ENCODE data around the gene TAF4B. TPM values are rescaled to one million over a fixed set of nuclear protein-coding genes. Genes with fewer than 3 reads are reported as not detected.

The TAF4B gene
- total RNA-seq, 4 donors from 2014 or later: 5.1 to 9.2 (median 6.7) TPM

DNA sequence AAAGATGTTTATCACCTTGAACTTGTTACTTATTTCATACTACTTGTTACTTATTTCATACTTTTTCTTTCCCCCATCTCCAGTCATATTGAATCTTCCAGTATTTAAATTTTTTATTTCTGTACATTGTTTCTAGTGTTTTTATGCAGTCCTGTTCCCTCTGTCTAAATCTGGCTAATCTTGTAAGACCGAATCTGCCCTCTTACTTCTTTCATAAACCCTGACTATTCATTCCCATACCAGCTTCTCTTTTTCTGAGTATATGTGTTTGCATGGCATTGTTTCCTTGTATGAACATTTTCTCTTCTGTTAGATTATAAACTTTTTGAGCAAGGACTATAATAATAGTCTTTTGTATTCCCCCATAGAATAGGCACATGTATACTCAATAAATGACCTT is 131.7 kb downstream of the TAF4B start:
- H3K4me1 ChIP-seq: no peaks in the 10 kb centered on the region
- in situ Hi-C loops (cut with MboI; ENCODE audit: low sequenced_read_pairs in 4 of 4): no loop called here
- no peak overlapping the region for H3K4me3 ChIP-seq
- no peaks in the 10 kb centered on the region for H3K27me3 ChIP-seq
- intact Hi-C loops (cut with DNase I; ENCODE audit: low total_unique reads): no loop called here
- H3K27ac ChIP-seq: no peak overlapping the region
- no peak for TF ChIP-seq POLR2A (IDR thresholded peaks at IDR 0.05)
- TF ChIP-seq, protein P1, sequence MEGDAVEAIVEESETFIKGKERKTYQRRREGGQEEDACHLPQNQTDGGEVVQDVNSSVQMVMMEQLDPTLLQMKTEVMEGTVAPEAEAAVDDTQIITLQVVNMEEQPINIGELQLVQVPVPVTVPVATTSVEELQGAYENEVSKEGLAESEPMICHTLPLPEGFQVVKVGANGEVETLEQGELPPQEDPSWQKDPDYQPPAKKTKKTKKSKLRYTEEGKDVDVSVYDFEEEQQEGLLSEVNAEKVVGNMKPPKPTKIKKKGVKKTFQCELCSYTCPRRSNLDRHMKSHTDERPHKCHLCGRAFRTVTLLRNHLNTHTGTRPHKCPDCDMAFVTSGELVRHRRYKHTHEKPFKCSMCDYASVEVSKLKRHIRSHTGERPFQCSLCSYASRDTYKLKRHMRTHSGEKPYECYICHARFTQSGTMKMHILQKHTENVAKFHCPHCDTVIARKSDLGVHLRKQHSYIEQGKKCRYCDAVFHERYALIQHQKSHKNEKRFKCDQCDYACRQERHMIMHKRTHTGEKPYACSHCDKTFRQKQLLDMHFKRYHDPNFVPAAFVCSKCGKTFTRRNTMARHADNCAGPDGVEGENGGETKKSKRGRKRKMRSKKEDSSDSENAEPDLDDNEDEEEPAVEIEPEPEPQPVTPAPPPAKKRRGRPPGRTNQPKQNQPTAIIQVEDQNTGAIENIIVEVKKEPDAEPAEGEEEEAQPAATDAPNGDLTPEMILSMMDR (IDR thresholded peaks at IDR 0.05 in 4 of 5, conservative IDR thresholded peaks at IDR 0.05 in 1 of 5): no peak
- ATAC-seq: no peak
- H3K36me3 ChIP-seq: no peaks in the 10 kb centered on the region
- no peaks in the 10 kb centered on the region for H3K9me3 ChIP-seq
- no peak for DNase-seq

DNA sequence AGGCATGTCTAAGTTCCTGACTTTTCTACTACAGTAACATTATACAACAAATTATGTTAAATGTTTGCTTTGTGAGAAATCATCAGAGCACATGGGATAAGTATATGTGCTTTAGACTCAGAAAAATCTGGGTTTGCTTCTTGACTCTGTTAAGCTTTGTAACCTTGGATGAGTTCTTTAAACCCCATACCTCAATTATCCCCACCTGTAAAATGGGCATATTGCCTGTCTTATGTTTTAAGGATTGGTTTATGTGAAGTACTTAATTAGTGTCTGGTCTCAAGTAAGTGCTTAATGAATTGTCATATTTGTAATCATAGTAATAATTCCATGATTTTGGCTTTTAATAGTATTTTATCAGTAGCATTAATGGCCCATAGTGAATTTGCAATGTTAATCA is 135.8 kb downstream of the TAF4B start:
- Histone ChIP-seq H3K9me3 (no peaks in the 10 kb centered on the region), H3K4me1 (no peaks in the 10 kb centered on the region), H3K27me3 (no peaks in the 10 kb centered on the region), H3K27ac (no peak overlapping the region), H3K4me3 (no peak overlapping the region), H3K36me3 (no peaks in the 10 kb centered on the region)
- in situ Hi-C loops (cut with MboI; ENCODE audit: low sequenced_read_pairs in 4 of 4) (no loop called here), intact Hi-C loops (cut with DNase I; ENCODE audit: low total_unique reads) (no loop called here)
- ATAC-seq: no peak
- TF ChIP-seq, protein P1 (IDR thresholded peaks at IDR 0.05 in 4 of 5, conservative IDR thresholded peaks at IDR 0.05 in 1 of 5): no peak
- no peak for TF ChIP-seq POLR2A (IDR thresholded peaks at IDR 0.05)
- DNase-seq: no peak

DNA sequence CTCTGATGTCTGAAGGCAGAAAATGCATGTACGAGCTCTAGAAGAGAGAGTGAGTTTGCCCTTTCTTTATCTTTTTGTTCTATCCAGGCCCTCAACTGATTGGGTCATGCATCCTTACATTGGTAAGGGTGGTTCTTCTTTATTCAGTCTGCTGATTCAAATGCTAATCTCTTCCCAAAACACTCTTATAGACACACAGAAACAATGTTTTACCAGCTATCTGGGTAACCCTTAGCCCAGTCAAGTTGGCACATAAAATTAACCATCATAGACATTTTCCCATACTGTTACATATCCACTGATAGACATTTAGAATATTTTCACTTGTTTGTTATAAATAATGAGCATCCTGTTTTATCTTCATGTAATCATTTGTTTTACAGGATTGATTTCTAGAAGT is 141.2 kb downstream of the TAF4B start:
- H3K4me1 ChIP-seq: no peaks in the 10 kb centered on the region
- H3K27ac ChIP-seq: no peak overlapping the region
- no peaks in the 10 kb centered on the region for H3K27me3 ChIP-seq
- no peak for TF ChIP-seq POLR2A (IDR thresholded peaks at IDR 0.05)
- TF ChIP-seq, protein P1 (IDR thresholded peaks at IDR 0.05 in 4 of 5, conservative IDR thresholded peaks at IDR 0.05 in 1 of 5): no peak
- DNase-seq (no peak), ATAC-seq (no peak)
- in situ Hi-C loops (cut with MboI; ENCODE audit: low sequenced_read_pairs in 4 of 4): no loop called here
- intact Hi-C loops (cut with DNase I; ENCODE audit: low total_unique reads): no loop called here
- no peak overlapping the region for H3K4me3 ChIP-seq
- no peaks in the 10 kb centered on the region for H3K36me3 ChIP-seq
- no peaks in the 10 kb centered on the region for H3K9me3 ChIP-seq

DNA sequence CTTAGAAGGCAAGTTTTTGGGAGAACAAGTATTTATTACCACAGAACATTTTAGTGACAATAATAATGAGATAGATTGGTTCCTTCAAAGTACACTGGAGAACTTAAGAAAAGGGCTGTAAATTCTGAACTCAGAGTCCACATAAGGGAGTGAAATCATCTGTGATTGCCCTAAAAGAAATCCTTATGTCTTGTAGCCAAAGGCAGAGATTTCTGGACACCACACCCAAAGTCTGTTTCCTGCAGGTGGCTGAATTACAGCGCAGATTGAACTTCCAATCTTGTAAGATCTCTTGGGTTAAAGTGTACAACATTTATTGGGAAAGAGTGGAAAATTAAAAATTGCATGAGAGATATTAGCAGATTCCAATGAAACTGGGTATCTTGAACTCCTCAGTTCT is 143.8 kb downstream of the TAF4B start:
- Histone ChIP-seq H3K4me3 (no peak overlapping the region), H3K27me3 (no peaks in the 10 kb centered on the region), H3K36me3 (no peaks in the 10 kb centered on the region), H3K27ac (no peak overlapping the region), H3K9me3 (no peaks in the 10 kb centered on the region), H3K4me1 (no peaks in the 10 kb centered on the region)
- intact Hi-C loops (cut with DNase I; ENCODE audit: low total_unique reads) (no loop called here), in situ Hi-C loops (cut with MboI; ENCODE audit: low sequenced_read_pairs in 4 of 4) (no loop called here)
- no peak for DNase-seq
- ATAC-seq: no peak
- TF ChIP-seq, protein P1 (IDR thresholded peaks at IDR 0.05 in 4 of 5, conservative IDR thresholded peaks at IDR 0.05 in 1 of 5): no peak
- no peak for TF ChIP-seq POLR2A (IDR thresholded peaks at IDR 0.05)

DNA sequence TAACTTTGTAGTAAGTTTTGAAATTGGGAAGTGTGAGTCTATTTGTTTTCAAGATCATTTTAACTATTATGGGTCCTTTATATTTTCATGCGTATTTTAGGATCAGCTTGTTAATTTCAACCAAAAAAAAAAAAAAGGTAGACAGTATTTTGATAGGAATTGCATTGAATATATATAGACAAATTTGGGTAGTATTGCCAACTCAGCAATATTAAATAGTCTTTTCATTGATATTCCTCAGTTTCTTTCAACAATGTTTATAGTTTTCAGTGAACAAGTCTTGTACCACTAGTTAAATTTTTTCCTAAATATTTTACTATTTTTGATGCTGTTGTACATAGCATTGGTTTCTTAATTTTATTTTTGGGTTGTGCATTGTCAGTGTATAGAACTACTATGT is 149.9 kb downstream of the TAF4B start:
- Histone ChIP-seq H3K27me3 (no peaks in the 10 kb centered on the region), H3K4me3 (no peak overlapping the region), H3K36me3 (no peaks in the 10 kb centered on the region), H3K4me1 (no peaks in the 10 kb centered on the region), H3K27ac (no peak overlapping the region), H3K9me3 (no peaks in the 10 kb centered on the region)
- ATAC-seq (no peak), DNase-seq (no peak)
- intact Hi-C loops (cut with DNase I; ENCODE audit: low total_unique reads) (no loop called here), in situ Hi-C loops (cut with MboI; ENCODE audit: low sequenced_read_pairs in 4 of 4) (loop anchor here in 1 of 4 donors (25.0 kb wide), 1 partner anchor 89 kb away; no protein-coding TSS in a partner anchor)
- no peak for TF ChIP-seq POLR2A (IDR thresholded peaks at IDR 0.05)
- TF ChIP-seq, protein P1 (IDR thresholded peaks at IDR 0.05 in 4 of 5, conservative IDR thresholded peaks at IDR 0.05 in 1 of 5): no peak

All from gastrocnemius medialis (tissue), 4 donors.